ENCODE data around the gene ASB7. TPM values are rescaled to one million over a fixed set of nuclear protein-coding genes. Genes with fewer than 3 reads are reported as not detected.
"Not testable (repeated sequence)": the region's sequence is repeated elsewhere in the genome, so short reads cannot be mapped to it uniquely, and the experiment has no call there.

ASB7 gene
- 17.6 TPM for total RNA-seq

- peak; percentile 100 for DNase-seq
These were observed at the start of gene ASB7, which contains the start of gene LINS1 for GRCh38 chr15:100602064-100602822. ASB7 (plus strand) TSS chr15:100602589; CDS start chr15:100612217, 9,628 bp downstream. LINS1 (minus strand) TSS chr15:100602184; CDS start chr15:100580842, 21,342 bp downstream.

DNA sequence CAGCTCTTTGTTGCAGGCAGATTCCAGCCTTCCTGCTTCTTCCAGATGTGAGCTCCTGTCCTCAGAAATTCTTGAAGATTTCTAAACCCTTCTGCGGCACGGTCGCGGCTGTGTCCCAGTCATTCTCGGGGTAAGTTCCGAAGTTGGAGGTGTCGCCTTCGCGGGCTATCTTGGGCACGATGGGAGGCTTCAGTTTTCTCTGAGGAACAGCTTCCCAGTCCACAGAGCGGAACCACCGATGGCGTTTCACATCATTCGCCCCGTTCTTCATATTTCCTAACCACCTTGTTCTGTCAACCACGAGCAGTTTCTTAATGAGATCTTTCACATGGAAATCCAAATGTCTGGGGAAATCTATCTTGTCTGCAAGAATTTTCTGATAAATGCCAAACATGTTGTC lies 48.9 kb upstream of the ASB7 start:
- DNase-seq, result no peak

- no peak for DNase-seq
These were observed 43.6 kb upstream of the ASB7 start for GRCh38 chr15:100558771-100559254.

DNA sequence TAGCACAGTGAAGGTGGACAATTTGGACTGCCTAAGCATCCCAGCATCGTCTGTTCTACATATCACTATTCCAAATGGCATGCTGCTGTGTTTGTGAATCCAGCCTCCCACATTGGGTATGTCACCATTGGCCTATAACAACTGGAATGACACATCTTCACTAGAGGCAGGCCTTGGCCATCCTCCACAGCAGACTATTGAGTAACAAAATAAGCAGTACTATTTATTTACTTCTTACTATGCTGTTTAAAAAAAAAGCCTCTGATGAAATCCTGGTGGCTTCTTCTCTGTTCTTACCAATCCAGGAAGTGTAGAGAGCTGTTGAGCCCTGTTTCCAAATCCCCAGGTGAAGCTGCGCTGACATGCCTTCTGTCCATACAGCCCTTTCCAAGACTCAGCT lies 43.1 kb upstream of the ASB7 start:
- no peak for DNase-seq

DNA sequence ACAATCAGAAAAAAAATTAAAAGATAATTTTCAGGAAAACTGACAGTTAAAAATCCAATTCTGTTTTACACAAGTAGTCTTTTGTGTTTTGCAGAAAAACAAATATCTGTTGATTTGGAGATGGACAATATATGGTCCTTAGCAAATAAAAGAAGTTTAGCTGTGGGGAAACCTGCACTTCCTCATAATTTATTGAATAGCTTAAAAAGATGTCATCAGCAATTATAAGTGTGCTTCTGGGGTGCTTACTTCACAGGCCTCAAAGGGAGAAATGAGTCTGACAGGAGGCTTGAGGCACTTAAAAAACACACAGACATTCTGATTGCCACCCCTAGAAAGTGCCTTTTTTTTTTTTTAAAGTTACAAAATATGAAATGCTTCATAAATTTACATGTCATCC lies 42.1 kb upstream of the ASB7 start:
- no peak for DNase-seq

DNA sequence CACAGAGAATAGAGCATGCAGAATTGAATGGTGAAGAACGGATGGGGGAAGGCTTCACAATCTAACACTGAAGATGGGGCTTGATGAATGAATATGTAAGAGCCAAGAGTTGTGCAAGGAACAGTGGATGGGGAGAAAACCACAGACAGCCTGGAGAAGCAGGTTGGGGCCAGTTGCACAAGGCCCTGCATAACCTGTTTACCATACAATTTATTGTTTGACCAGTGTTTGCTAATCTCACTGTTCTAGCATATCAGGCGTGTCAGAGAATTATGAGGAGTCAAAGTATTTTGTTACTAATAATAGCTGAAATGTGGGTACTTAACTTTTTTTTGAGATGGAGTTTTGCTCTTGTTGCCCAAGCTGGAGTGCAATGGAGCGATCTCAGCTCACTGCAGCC lies 36.8 kb upstream of the ASB7 start:
- no peak for DNase-seq

DNA sequence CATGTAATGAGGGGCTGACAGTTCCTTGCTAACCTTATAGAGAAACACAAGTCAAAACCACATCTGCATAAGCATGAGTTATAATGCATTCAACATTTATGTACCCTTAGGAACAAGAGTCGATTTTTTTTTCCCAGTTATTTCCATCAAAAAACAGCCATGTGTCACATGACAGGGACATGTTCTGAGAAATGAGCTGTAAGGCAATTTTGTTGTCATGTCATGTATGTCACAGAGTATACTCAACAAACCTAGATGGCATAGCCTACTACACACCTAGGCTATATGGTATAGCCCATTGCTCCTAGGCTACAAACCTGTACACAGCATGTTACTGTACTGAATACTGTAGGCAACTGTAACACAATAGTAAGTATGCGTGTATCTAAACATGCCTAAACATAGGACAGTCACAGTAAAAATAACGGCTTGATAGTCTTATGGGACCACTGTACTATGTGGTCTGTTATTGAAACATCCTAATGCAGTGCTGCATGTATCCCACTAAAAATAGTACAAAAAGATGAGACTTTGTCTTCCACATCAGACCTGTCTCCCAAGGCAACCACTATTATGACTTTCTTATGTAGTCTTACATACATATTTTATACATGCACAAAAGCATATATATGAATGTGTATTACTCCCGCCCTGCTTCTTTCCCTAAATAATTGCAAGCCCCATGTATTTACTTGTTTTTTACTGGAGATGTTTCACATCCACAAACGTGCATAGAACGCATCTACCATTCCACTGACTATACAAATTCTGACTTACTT lies 35.4 kb upstream of the ASB7 start:
- no peak for DNase-seq

DNA sequence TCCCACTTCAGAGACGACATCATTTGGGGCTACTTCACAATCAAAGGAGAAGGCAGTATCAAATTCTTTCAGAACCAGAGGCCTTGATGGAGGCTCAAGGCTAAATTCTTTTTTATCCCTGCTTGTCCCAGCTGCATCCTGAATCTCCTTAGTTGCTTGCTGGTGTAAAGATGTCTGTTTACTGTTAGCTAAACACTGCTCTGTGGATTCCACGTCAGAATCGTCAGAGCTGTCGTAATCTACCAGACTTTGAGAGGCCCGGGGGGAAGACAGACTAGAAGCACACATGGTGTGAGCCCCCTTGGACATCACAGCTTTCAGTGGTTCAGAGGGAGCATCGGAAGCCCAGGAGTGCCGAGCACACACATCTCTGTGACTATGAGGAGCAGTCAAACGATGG lies 33.0 kb upstream of the ASB7 start:
- peak; percentile 14 for DNase-seq

GRCh38 chr15:100570275-100570674 lies 32.1 kb upstream of the ASB7 start:
- DNase-seq, result no peak

DNA sequence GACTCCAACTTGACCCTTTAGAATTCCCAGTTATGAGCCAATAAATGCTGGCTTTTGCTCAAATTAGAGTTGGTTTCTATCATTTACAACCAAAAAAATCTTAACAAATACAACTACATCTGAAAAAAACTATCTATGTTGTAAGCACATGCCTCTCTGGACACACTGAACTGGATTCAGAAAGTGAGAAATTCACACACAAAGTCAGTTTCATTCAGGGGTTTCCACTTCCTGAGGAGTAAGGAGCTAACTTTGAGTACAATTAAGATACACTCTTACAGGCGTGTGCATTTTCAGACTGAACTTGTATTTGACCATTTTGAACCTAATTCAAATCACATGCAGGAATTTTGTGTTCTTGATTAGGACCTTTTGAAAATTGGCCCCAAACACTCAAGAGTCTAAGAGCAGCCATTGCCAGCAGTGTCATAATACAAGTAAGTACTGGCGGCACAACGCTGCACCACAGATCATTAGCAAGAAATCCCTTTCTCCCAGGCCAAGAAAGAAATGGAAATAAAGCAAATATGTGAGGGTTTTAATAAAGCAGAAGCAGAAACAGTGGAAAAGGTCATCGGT lies 31.6 kb upstream of the ASB7 start:
- DNase-seq, result no peak

GRCh38 chr15:100571592-100572167 lies 30.7 kb upstream of the ASB7 start:
- no peak for DNase-seq

- peak; percentile 69 for DNase-seq
These were observed 29.9 kb upstream of the ASB7 start for GRCh38 chr15:100572362-100572983.

DNA sequence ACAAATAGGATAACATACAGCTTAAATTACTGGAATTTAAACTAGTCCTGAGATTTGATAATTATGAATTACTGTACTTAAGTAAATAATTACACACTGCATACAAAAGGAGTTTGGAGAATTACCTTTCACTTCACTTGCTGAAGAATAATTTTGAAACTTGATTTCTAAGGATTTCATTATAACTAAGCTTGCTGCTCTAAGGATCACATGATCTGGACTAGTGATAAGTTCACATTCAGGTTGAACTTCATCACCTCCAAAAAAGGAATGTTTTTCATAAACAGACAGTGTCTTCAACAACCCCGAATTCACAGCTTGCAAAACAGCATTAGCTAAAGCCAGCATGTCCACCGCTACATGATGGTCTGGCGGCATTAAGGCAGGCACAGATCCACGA lies 28.9 kb upstream of the ASB7 start:
- DNase-seq, result no peak

GRCh38 chr15:100580414-100580813 lies 22.0 kb upstream of the ASB7 start:
- no peak for DNase-seq

- no peak for DNase-seq
These were observed 13.6 kb upstream of the ASB7 start for GRCh38 chr15:100588638-100589242.

DNA sequence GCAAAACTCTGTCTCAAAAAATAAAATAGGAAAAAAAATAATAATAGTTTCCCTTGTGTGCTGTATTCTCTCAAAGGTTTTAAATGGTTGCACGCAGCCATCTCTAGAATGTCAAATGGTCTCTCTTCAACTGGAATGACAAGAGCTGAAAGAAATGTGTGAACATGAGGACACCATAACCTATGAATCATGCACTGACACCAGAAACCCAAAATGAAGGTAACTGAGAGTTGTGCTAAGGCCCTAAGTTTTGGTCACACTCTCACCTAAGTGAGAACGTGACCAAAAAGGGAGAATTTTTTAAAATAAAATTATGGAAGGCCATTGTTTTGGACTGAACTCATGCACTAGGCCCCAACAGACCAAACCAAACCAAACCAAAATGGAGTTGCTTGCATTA lies 11.2 kb upstream of the ASB7 start:
- not testable (repeated sequence) for DNase-seq

DNA sequence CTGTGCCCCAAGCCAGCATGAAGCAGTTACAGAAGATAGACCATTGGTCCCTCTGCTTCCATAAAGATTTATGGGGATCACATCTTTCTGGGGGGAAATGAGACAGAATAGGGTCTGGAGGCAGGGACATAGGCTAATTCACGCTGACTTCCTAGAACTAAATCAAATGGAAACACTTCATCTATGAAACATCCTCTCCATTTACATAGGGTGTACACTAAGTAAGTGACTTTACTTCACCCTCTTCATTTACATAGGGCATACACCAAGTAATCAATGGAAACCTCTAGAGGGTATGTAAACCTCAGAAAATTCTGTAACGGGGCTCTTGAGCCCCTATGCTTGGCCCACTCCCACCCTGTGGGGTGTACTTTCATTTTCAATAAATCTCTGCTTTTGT lies 10.6 kb upstream of the ASB7 start:
- no peak for DNase-seq

- no peak for DNase-seq
These were observed 9.5 kb upstream of the ASB7 start for GRCh38 chr15:100592898-100593297.

GRCh38 chr15:100593431-100593830 lies 9.0 kb upstream of the ASB7 start:
- no peak for DNase-seq

GRCh38 chr15:100595964-100596363 lies 6.4 kb upstream of the ASB7 start:
- DNase-seq, result no peak

- DNase-seq, result peak; percentile 10
These were observed 5.6 kb upstream of the ASB7 start for GRCh38 chr15:100596792-100597191.

DNA sequence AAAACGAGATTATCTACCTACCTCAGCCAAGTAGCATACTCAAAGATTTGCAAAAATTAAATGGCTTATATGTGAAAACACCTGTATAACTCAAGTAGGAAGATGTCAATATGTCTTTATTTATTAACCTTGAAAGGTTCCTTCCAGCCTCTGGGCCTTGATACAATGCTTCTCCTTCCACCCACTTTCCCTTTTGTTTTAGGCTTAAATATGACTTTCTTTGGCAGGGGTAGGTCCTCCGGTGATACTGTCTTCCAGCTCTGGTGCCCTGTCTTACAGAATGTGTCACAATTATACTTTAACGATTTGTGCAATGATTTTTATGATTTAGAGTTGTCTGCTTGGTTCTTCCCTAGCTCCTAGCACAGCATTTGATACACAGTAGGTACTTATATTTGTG lies 4.5 kb upstream of the ASB7 start:
- no peak for DNase-seq
